Liver (tissue), 9 donors: ENCODE data around the gene TSHZ2. TPM values are rescaled to one million over a fixed set of nuclear protein-coding genes. Genes with fewer than 3 reads are reported as not detected.

ENCODE experiments used
- DNase-seq: peaks from one replicate; pipeline ENCODE4 v3.0.0-alpha.2; 2017; ENCODE audit warnings: low spot score
- H3K27ac ChIP-seq, 2 donors: one replicate each; pipeline ENCODE4 v1.7.0; 2013; ENCODE audit warnings: inconsistent platforms in 2 of 2, low read length in 2 of 2, control low read depth in 1 of 2, low read depth in 1 of 2, mild to moderate bottlenecking in 1 of 2
- H3K27me3 ChIP-seq, 4 donors: one replicate each; pipeline versions ENCODE4 v1.6.1 to v1.7.0; 2013; ENCODE audit warnings: low read length in 3 of 4, inconsistent platforms in 1 of 4, mild to moderate bottlenecking in 1 of 4, moderate library complexity in 1 of 4; ENCODE audit not compliant: control insufficient read depth in 4 of 4, insufficient read depth in 4 of 4
- H3K36me3 ChIP-seq, 4 donors: one replicate each; pipeline versions ENCODE4 v1.6.1 to v1.7.0; 2013; ENCODE audit warnings: low read length in 3 of 4, mild to moderate bottlenecking in 3 of 4, low read depth in 1 of 4, moderate library complexity in 1 of 4; ENCODE audit not compliant: control insufficient read depth in 4 of 4, insufficient read depth in 3 of 4
- H3K4me1 ChIP-seq, 4 donors: one replicate each; pipeline versions ENCODE4 v1.6.1 to v1.7.0; 2013; ENCODE audit warnings: low read length in 3 of 4, mild to moderate bottlenecking in 3 of 4, moderate library complexity in 1 of 4; ENCODE audit not compliant: control insufficient read depth in 4 of 4, insufficient read depth in 4 of 4
- H3K4me3 ChIP-seq, 3 donors: one replicate each; pipeline versions ENCODE4 v1.6.1 to v1.7.0; 2013; ENCODE audit warnings: low read length in 3 of 3, control low read depth in 1 of 3, low read depth in 1 of 3, mild to moderate bottlenecking in 1 of 3
- H3K9ac ChIP-seq, 2 donors: one replicate each; pipeline ENCODE4 v1.7.0; 2013; ENCODE audit warnings: low read length in 2 of 2, mild to moderate bottlenecking in 2 of 2, moderate library complexity in 2 of 2, control low read depth in 1 of 2, low read depth in 1 of 2
- H3K9me3 ChIP-seq, 4 donors: one replicate each; pipeline versions ENCODE4 v1.6.1 to v1.7.0; 2013; ENCODE audit warnings: low read length in 3 of 4; ENCODE audit not compliant: control insufficient read depth in 4 of 4
- EGR1 ChIP-seq, 2 donors: IDR thresholded peaks; 2 replicates each; pipeline ENCODE4 v1.6.1; 2016 to 2018; ENCODE audit warnings: antibody characterized with exemption in 2 of 2, low read depth in 2 of 2
- GABPA ChIP-seq, 2 donors: IDR thresholded peaks in 1 of 2; conservative IDR thresholded peaks in 1 of 2; 2 replicates each; pipeline ENCODE4 v1.6.1; 2016; ENCODE audit warnings: antibody characterized with exemption in 2 of 2, mild to moderate bottlenecking in 1 of 2, moderate library complexity in 1 of 2
- HNF4A ChIP-seq, 2 donors: conservative IDR thresholded peaks; 2 replicates each; pipeline ENCODE4 v1.6.1; 2016; ENCODE audit warnings: antibody characterized with exemption in 2 of 2, mild to moderate bottlenecking in 2 of 2
- NR2F2 ChIP-seq: IDR thresholded peaks from 2 replicates; pipeline ENCODE4 v1.6.1; 2016; ENCODE audit warnings: antibody characterized with exemption
- RAD21 ChIP-seq, 2 donors: IDR thresholded peaks; 2 replicates each; pipeline ENCODE4 v1.6.1; 2016; ENCODE audit warnings: antibody characterized with exemption in 2 of 2, mild to moderate bottlenecking in 2 of 2
- RXRA ChIP-seq, 2 donors: IDR thresholded peaks; 2 replicates each; pipeline ENCODE4 v1.6.1; 2017 to 2018; ENCODE audit warnings: antibody characterized with exemption in 2 of 2, mild to moderate bottlenecking in 1 of 2
- SP1 ChIP-seq: IDR thresholded peaks from 2 replicates; pipeline ENCODE4 v1.6.1; 2018; ENCODE audit warnings: antibody characterized with exemption, mild to moderate bottlenecking
- TAF1 ChIP-seq: conservative IDR thresholded peaks from 2 replicates; pipeline ENCODE4 v1.6.1; 2016; ENCODE audit warnings: antibody characterized with exemption, mild to moderate bottlenecking
- YY1 ChIP-seq: IDR thresholded peaks from 2 replicates; pipeline ENCODE4 v1.6.1; 2016; ENCODE audit warnings: antibody characterized with exemption, mild to moderate bottlenecking
- WGBS: extraction: QIAGEN DNeasy Blood & Tissue Kit; methylation state at CpG from one replicate; pipeline ENCODE4 v1.1.7; 2013; 5-methylcytosine and 5-hydroxymethylcytosine counted together
- polyA plus RNA-seq, 2 donors: library from polyadenylated mRNA; stranded (reverse) in 1 of 2; unstranded in 1 of 2; fragments of 200-250 nt in 1 of 2; fragments of >200 nt in 1 of 2; fragmentation: Nextera tagmentation in 1 of 2; extraction: Ambion mirVana in 1 of 2; gene quantifications; one replicate each; pipeline versions ENCODE4 v1.2.1 to v1.2.3, GENCODE V29; 2013 to 2015
- total RNA-seq, 2 donors: library from RNA; depleted of rRNA; stranded (reverse); fragments of >200 nt; gene quantifications; one replicate each; pipeline ENCODE4 v1.2.3, GENCODE V29; 2014
- TF ChIP-seq, protein P1 (sequence below): IDR thresholded peaks from 2 replicates; pipeline ENCODE4 v1.6.1; 2016; ENCODE audit warnings: antibody characterized with exemption
- TF ChIP-seq, protein P2 (sequence below): IDR thresholded peaks from 2 replicates; pipeline ENCODE4 v1.6.1; 2016; ENCODE audit warnings: antibody characterized with exemption, mild to moderate bottlenecking
- donor health status: healthy.
- donor health status: healthy.
- donor health status: healthy.
- donor health status: healthy.
- donor health status: healthy.

TSHZ2 gene
- total and polyA plus RNA-seq, 4 donors, result 2.9 to 11.3 (median 7.8) TPM

DNA sequence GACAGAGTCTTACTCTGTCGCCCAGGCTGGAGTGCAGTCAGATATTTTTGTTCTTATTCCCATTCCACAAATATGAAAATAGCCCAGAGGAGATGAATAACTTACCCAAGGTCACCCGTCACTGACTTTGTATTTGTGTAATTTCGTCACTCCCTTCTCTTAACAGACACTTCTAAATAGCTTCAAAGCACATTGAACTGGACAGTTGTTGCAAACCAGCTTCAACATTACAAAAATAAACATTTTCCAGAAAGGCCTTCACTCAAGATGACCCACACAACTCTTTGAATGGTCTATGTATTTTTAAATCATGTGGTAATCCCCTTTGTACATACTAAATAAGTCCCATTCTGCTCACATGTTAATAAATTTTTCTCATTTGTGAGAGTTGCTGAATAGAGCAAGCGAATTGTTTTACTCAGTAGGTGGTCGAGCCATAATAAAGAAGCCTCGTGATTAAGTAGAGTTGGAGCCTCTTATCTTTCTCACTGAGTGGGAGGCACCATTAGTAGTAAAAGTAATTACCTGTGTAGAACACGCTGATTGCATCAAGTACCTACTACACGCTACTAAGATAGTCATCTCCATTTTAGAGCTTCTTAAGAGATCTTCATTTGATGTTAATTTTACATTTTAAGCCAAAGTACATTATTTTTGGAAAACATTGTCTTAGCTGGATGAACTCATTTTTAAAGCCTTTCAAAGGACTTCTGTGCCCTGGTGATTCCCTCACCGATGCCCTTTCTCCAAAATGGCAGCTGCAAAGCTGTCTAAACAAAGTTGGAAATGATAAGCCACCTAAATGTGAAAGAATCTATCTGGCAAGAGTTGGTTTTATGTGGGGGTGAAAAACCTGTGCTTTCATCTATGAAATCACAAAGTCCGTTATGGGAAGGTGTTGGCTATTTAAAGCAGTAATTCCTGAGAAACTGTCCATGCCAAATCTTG lies 110.0 kb downstream of the TSHZ2 start:
- 72% methylated on average over 10 of the region's 10 CpGs for WGBS
- Histone ChIP-seq H3K9me3 (no peaks in the 10 kb centered on the region), H3K4me1 (peaks cover 6 to 28% (median 19%) of the 10 kb centered on the region in 4 donors), H3K27me3 (no peaks in the 10 kb centered on the region), H3K9ac (no peak overlapping the region), H3K27ac (peak overlapping the region; percentile 44 to 50), H3K36me3 (no peaks in the 10 kb centered on the region), H3K4me3 (no peak overlapping the region)
- no peak for DNase-seq
- TF ChIP-seq RXRA (IDR thresholded peaks at IDR 0.05) (peak in 1 of 2 donors; percentile 39), HNF4A (conservative IDR thresholded peaks at IDR 0.05) (peak; percentile 27 to 29), YY1 (peak; percentile 26), NR2F2 (no peak)

DNA sequence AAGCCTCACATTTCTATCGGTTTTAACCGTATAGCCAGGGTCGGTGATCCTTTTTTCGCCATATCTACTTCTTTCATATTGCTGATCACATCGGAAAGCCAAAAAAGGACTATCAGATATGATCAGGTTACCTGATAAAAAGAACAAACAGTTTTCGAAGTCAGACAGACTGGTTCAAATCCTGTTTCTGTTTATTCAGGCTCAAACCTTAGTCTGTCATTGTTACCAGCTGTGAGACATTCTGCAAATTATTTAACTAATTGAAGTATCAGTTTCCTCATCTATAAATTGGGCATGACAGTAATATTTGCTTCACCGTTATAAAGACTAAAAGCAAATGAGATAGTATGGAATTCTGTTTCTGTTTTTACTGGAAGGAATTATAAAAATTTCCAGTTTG lies 111.3 kb downstream of the TSHZ2 start:
- Histone ChIP-seq H3K27ac (no peak overlapping the region), H3K9me3 (no peaks in the 10 kb centered on the region), H3K4me1 (peaks cover 5 to 27% (median 14%) of the 10 kb centered on the region in 4 donors), H3K4me3 (no peak overlapping the region), H3K27me3 (no peaks in the 10 kb centered on the region), H3K36me3 (no peaks in the 10 kb centered on the region), H3K9ac (no peak overlapping the region)
- 80% methylated on average over 7 of the region's 7 CpGs for WGBS
- DNase-seq, result no peak
- no peak for TF ChIP-seq GABPA (IDR thresholded peaks at IDR 0.05 in 1 of 2, conservative IDR thresholded peaks at IDR 0.05 in 1 of 2)
- TF ChIP-seq TAF1, result no peak
- TF ChIP-seq RAD21 (IDR thresholded peaks at IDR 0.05), result no peak
- no peak for TF ChIP-seq YY1
- TF ChIP-seq, protein P1, sequence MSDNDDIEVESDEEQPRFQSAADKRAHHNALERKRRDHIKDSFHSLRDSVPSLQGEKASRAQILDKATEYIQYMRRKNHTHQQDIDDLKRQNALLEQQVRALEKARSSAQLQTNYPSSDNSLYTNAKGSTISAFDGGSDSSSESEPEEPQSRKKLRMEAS, result no peak
- no peak for TF ChIP-seq RXRA (IDR thresholded peaks at IDR 0.05)
- TF ChIP-seq, protein P2, sequence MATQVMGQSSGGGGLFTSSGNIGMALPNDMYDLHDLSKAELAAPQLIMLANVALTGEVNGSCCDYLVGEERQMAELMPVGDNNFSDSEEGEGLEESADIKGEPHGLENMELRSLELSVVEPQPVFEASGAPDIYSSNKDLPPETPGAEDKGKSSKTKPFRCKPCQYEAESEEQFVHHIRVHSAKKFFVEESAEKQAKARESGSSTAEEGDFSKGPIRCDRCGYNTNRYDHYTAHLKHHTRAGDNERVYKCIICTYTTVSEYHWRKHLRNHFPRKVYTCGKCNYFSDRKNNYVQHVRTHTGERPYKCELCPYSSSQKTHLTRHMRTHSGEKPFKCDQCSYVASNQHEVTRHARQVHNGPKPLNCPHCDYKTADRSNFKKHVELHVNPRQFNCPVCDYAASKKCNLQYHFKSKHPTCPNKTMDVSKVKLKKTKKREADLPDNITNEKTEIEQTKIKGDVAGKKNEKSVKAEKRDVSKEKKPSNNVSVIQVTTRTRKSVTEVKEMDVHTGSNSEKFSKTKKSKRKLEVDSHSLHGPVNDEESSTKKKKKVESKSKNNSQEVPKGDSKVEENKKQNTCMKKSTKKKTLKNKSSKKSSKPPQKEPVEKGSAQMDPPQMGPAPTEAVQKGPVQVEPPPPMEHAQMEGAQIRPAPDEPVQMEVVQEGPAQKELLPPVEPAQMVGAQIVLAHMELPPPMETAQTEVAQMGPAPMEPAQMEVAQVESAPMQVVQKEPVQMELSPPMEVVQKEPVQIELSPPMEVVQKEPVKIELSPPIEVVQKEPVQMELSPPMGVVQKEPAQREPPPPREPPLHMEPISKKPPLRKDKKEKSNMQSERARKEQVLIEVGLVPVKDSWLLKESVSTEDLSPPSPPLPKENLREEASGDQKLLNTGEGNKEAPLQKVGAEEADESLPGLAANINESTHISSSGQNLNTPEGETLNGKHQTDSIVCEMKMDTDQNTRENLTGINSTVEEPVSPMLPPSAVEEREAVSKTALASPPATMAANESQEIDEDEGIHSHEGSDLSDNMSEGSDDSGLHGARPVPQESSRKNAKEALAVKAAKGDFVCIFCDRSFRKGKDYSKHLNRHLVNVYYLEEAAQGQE, result no peak

DNA sequence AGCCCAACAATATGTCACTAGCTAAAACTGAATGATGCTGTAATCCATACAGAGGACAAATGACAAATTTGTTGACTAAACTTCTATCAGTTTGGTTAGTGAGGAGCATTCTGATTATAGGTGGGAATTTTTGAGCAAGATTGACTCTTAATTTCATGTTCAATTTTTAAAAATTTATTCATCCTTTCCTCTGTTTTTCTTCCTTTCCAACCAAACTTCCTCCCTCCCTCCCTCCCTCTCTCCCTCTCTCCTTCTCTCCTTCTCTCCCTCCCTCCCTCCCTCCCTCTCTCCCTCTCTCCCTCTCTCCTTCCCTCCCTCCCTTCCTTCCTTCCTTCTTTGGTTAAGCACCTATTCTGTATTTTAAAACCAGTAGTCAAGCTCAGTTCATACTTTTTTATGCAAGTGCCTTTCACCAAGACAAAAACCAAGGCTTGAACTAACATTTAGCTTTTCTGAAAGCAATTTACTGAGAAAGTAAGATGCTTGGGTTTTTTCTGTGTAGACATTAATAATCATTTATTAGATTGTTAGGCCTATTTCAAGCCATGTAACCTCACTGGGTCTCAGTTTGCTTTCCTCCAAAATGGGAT lies 112.3 kb downstream of the TSHZ2 start:
- no peaks in the 10 kb centered on the region for H3K9me3 ChIP-seq
- no peaks in the 10 kb centered on the region for H3K27me3 ChIP-seq
- no peaks in the 10 kb centered on the region for H3K36me3 ChIP-seq
- no peak overlapping the region for H3K4me3 ChIP-seq
- H3K27ac ChIP-seq, result no peak overlapping the region
- H3K9ac ChIP-seq, result no peak overlapping the region
- H3K4me1 ChIP-seq, result peaks cover 3 to 20% (median 7%) of the 10 kb centered on the region in 4 donors
- no peak for TF ChIP-seq EGR1 (IDR thresholded peaks at IDR 0.05; ENCODE audit: low read depth in 2 of 2)
- TF ChIP-seq SP1, result no peak
- no peak for DNase-seq
